Gastrocnemius medialis (tissue), 4 donors: Measurements from ENCODE around the gene STPG4. TPM values are rescaled to one million over a fixed set of nuclear protein-coding genes. Genes with fewer than 3 reads are reported as not detected.

Experiments
- ATAC-seq, 2 donors: fragments of 150-250 bp; one replicate each; pipeline ENCODE4 v1.9.1; 2016
- DNase-seq, 2 donors: peaks; one replicate each; pipeline ENCODE4 v3.0.0-alpha.2; 2019
- H3K27ac ChIP-seq, 4 donors: fragments of 200-600 bp; sonication (generic); 1 replicate in 1 of 4; 2 replicates in 3 of 4; pipeline ENCODE4 v1.5.1; 2016 to 2018; ENCODE audit warnings: mild to moderate bottlenecking in 2 of 4, moderate library complexity in 1 of 4
- H3K27me3 ChIP-seq, 3 donors: fragments of 200-600 bp; sonication (generic) in 2 of 3; 1 replicate in 1 of 3; 2 replicates in 2 of 3; pipeline versions ENCODE4 v1.5.1 to v1.6.0; 2016 to 2019; ENCODE audit warnings: mild to moderate bottlenecking in 1 of 3, moderate library complexity in 1 of 3
- H3K36me3 ChIP-seq, 2 donors: fragments of 200-600 bp; sonication (generic) in 1 of 2; one replicate each; pipeline ENCODE4 v1.5.1; 2017 to 2018
- H3K4me1 ChIP-seq, 2 donors: fragments of 200-600 bp; sonication (generic) in 1 of 2; one replicate each; pipeline ENCODE4 v1.5.1; 2016 to 2017; ENCODE audit warnings: mild to moderate bottlenecking in 2 of 2
- H3K4me3 ChIP-seq, 4 donors: fragments of 200-600 bp; sonication (generic) in 3 of 4; 1 replicate in 1 of 4; 2 replicates in 3 of 4; pipeline ENCODE4 v1.5.1; 2016 to 2019; ENCODE audit warnings: mild to moderate bottlenecking in 2 of 4
- H3K9me3 ChIP-seq, 3 donors: fragments of 200-600 bp; sonication (generic) in 2 of 3; 1 replicate in 1 of 3; 2 replicates in 2 of 3; pipeline ENCODE4 v1.5.1; 2016 to 2019
- CTCF ChIP-seq, 5 experiments: fragments of 450-650 bp in 3 of 5; fragments of 200-600 bp in 2 of 5; sonication (generic) in 2 of 5; IDR thresholded peaks in 4 of 5; conservative IDR thresholded peaks in 1 of 5; 1 replicate in 4 of 5; 2 replicates in 1 of 5; pipeline ENCODE4 v1.5.1; 2016 to 2019; ENCODE audit warnings: antibody characterized with exemption in 5 of 5, mild to moderate bottlenecking in 3 of 5, moderate library complexity in 3 of 5
- POLR2A ChIP-seq, 2 donors: fragments of 450-650 bp; IDR thresholded peaks; one replicate each; pipeline ENCODE4 v1.6.1; 2017; ENCODE audit warnings: antibody characterized with exemption in 2 of 2, mild to moderate bottlenecking in 2 of 2, moderate library complexity in 2 of 2
- in situ Hi-C, 4 donors: fragments of 200-750 bp; cut with MboI; loops; one replicate each; pipeline versions ENCODE4 v1.15.0 to v1.8.0; 2017; ENCODE audit warnings: low sequenced_read_pairs in 4 of 4
- intact Hi-C: fragments of 100-400 bp; cut with DNase I; formaldehyde crosslinking; loops from one replicate; pipeline ENCODE4 v1.15.1; 2023; ENCODE audit warnings: low total_unique reads
- total RNA-seq, 4 donors: library from RNA; depleted of rRNA; stranded (reverse); fragments of >200 nt; gene quantifications; one replicate each; pipeline versions ENCODE4 v1.1.0 to v1.2.3, GENCODE V29; 2016

STPG4 gene
- total RNA-seq, 4 donors from 2014 or later: 0.33 TPM; not detected in 3

GRCh38 chr2:47041891-47042684, 113.0 kb downstream of the STPG4 start:
- Histone ChIP-seq H3K4me1 (peaks cover 69 to 70% of the 10 kb centered on the region in 2 donors), H3K27me3 (no peaks in the 10 kb centered on the region), H3K9me3 (no peaks in the 10 kb centered on the region), H3K4me3 (no peak overlapping the region), H3K27ac (peak overlapping the region; percentile 86 to 93 (median 92)), H3K36me3 (no peaks in the 10 kb centered on the region)
- DNase-seq (no peak), ATAC-seq (no peak)
- intact Hi-C loops: loop anchor here (2.0 to 5.0 kb wide), 2 partner anchors 25 to 495 kb away; no protein-coding TSS in a partner anchor
- TF ChIP-seq CTCF (IDR thresholded peaks at IDR 0.05 in 4 of 5, conservative IDR thresholded peaks at IDR 0.05 in 1 of 5) (no peak), POLR2A (IDR thresholded peaks at IDR 0.05) (no peak)
- in situ Hi-C loops: no loop called here

GRCh38 chr2:47041063-47041462, 114.0 kb downstream of the STPG4 start:
- Histone ChIP-seq H3K4me3 (no peak overlapping the region), H3K4me1 (peaks cover 64 to 69% of the 10 kb centered on the region in 2 donors), H3K9me3 (no peaks in the 10 kb centered on the region), H3K36me3 (no peaks in the 10 kb centered on the region), H3K27me3 (no peaks in the 10 kb centered on the region), H3K27ac (peak overlapping the region; percentile 86 to 93 (median 92))
- DNase-seq (peak; percentile 91 to 97), ATAC-seq (peak; percentile 53 to 67)
- intact Hi-C loops: loop anchor here (2.0 to 5.0 kb wide), 2 partner anchors 24 to 494 kb away; no protein-coding TSS in a partner anchor
- TF ChIP-seq POLR2A (IDR thresholded peaks at IDR 0.05) (peak in 1 of 2 donors; percentile 40), CTCF (IDR thresholded peaks at IDR 0.05 in 4 of 5, conservative IDR thresholded peaks at IDR 0.05 in 1 of 5) (no peak)
- in situ Hi-C loops: no loop called here

GRCh38 chr2:47040651-47041050, 114.5 kb downstream of the STPG4 start:
- no peak for DNase-seq
- Histone ChIP-seq H3K4me3 (no peak overlapping the region), H3K4me1 (peaks cover 68 to 72% of the 10 kb centered on the region in 2 donors), H3K27ac (peak overlapping the region; percentile 86 to 93 (median 92)), H3K27me3 (no peaks in the 10 kb centered on the region), H3K9me3 (no peaks in the 10 kb centered on the region), H3K36me3 (no peaks in the 10 kb centered on the region)
- in situ Hi-C loops (no loop called here), intact Hi-C loops (loop anchor here (2.0 to 5.0 kb wide), 2 partner anchors 24 to 493 kb away; no protein-coding TSS in a partner anchor)
- TF ChIP-seq CTCF (IDR thresholded peaks at IDR 0.05 in 4 of 5, conservative IDR thresholded peaks at IDR 0.05 in 1 of 5) (no peak), POLR2A (IDR thresholded peaks at IDR 0.05) (no peak)
- ATAC-seq: peak in 1 of 2 donors; percentile 2

- peak overlapping the region; percentile 86 to 93 (median 92) for H3K27ac ChIP-seq
Observed at GRCh38 chr2:47039913-47040562, 115.1 kb downstream of the STPG4 start.

More at GRCh38 chr2:47039913-47040562, 115.1 kb downstream of the STPG4 start:
- Histone ChIP-seq H3K4me3 (no peak overlapping the region), H3K27me3 (no peaks in the 10 kb centered on the region), H3K9me3 (no peaks in the 10 kb centered on the region), H3K4me1 (peaks cover 75 to 78% of the 10 kb centered on the region in 2 donors), H3K36me3 (no peaks in the 10 kb centered on the region)
- TF ChIP-seq POLR2A (IDR thresholded peaks at IDR 0.05) (no peak), CTCF (IDR thresholded peaks at IDR 0.05 in 4 of 5, conservative IDR thresholded peaks at IDR 0.05 in 1 of 5) (no peak)
- ATAC-seq (no peak), DNase-seq (no peak)
- intact Hi-C loops: loop anchor here (2.0 to 5.0 kb wide), 2 partner anchors 23 to 493 kb away; no protein-coding TSS in a partner anchor
- in situ Hi-C loops: no loop called here
